Lung (tissue), 12 donors: ENCODE results near the gene IMP3. TPM values are rescaled to one million over a fixed set of nuclear protein-coding genes. Genes with fewer than 3 reads are reported as not detected.

Source experiments
- ATAC-seq: fragments of 200-7000 bp; cut with Tn5 transposase; one replicate; pipeline ENCODE4 v1.9.1; 2020; ENCODE audit warnings: moderate number of reproducible peaks; ENCODE audit not compliant: insufficient read depth, low FRiP score
- DNase-seq, 3 donors: peaks; one replicate each; pipeline ENCODE4 v3.0.0-alpha.2; 2013 to 2017
- H3K27ac ChIP-seq, 2 donors: one replicate each; pipeline ENCODE4 v1.5.1; 2013; ENCODE audit warnings: mild to moderate bottlenecking in 2 of 2, moderate library complexity in 2 of 2, control low read depth in 1 of 2, inconsistent platforms in 1 of 2, low read depth in 1 of 2, low read length in 1 of 2
- H3K27me3 ChIP-seq, 3 donors: one replicate each; pipeline ENCODE4 v1.5.1; 2013; ENCODE audit warnings: low read length in 2 of 3; ENCODE audit not compliant: control insufficient read depth in 3 of 3, insufficient read depth in 3 of 3
- H3K36me3 ChIP-seq, 4 donors: one replicate each; pipeline ENCODE4 v1.5.1; 2013; ENCODE audit warnings: low read length in 4 of 4, mild to moderate bottlenecking in 1 of 4, moderate library complexity in 1 of 4; ENCODE audit not compliant: control insufficient read depth in 4 of 4, insufficient read depth in 4 of 4
- H3K4me1 ChIP-seq, 5 donors: one replicate each; pipeline ENCODE4 v1.5.1; 2013; ENCODE audit warnings: low read length in 5 of 5, mild to moderate bottlenecking in 2 of 5, moderate library complexity in 1 of 5; ENCODE audit not compliant: control insufficient read depth in 5 of 5, insufficient read depth in 5 of 5
- H3K4me3 ChIP-seq: one replicate; pipeline ENCODE4 v1.5.1; 2013; ENCODE audit warnings: mild to moderate bottlenecking, control low read depth, moderate library complexity
- H3K9ac ChIP-seq, 2 donors: one replicate each; pipeline ENCODE4 v1.5.1; 2013; ENCODE audit warnings: low read length in 2 of 2, control low read depth in 1 of 2; ENCODE audit not compliant: insufficient read depth in 1 of 2
- H3K9me3 ChIP-seq, 4 donors: one replicate each; pipeline ENCODE4 v1.5.1; 2013; ENCODE audit warnings: low read length in 3 of 4, mild to moderate bottlenecking in 1 of 4, moderate library complexity in 1 of 4; ENCODE audit not compliant: control insufficient read depth in 4 of 4, insufficient read depth in 3 of 4
- CTCF ChIP-seq: IDR thresholded peaks from 2 replicates; pipeline ENCODE4 v1.5.1; 2012; ENCODE audit warnings: mild to moderate bottlenecking; ENCODE audit errors: control extremely low read depth, extremely low read depth
- WGBS, 2 donors: extraction: QIAGEN DNeasy Blood & Tissue Kit; methylation state at CpG; one replicate each; pipeline ENCODE4 v1.1.7; 2013; 5-methylcytosine and 5-hydroxymethylcytosine counted together
- polyA plus RNA-seq, 2 donors: library from polyadenylated mRNA; stranded (reverse); fragments of 200-250 nt; gene quantifications; one replicate each; pipeline ENCODE4 v1.2.1, GENCODE V29; 2013
- total RNA-seq, 2 donors: library from RNA; depleted of rRNA in 1 of 2; stranded (reverse); fragments of >200 nt in 1 of 2; gene quantifications; one replicate each; pipeline ENCODE4 v1.2.1, GENCODE V29; 2014 to 2021
- donor health status: control.
- donor health status: control.
- donor health status: Bipolar disorder and iron deficiency.
- donor health status: healthy.
- donor health status: DM: yes; HTN: yes; CAD: no.

The IMP3 gene
- total and polyA plus RNA-seq, 4 donors, result 34.2 to 78.4 (median 70.1) TPM

- TF ChIP-seq CTCF, result no peak
- Histone ChIP-seq H3K27ac (no peak overlapping the region), H3K4me3 (no peak overlapping the region), H3K27me3 (no peaks in the 10 kb centered on the region), H3K4me1 (peaks cover 4 to 17% (median 11%) of the 10 kb centered on the region in 5 donors), H3K9me3 (no peaks in the 10 kb centered on the region), H3K9ac (no peak overlapping the region), H3K36me3 (peaks cover 0 to 4% (median 0%) of the 10 kb centered on the region in 4 donors)
- ATAC-seq (no peak), DNase-seq (no peak)
- WGBS, 2 donors, result 88 to 92% methylated on average over 16 of the region's 16 CpGs
These were observed 37.7 kb upstream of the IMP3 start for GRCh38 chr15:75677465-75678323.

GRCh38 chr15:75676688-75677464 lies 36.9 kb upstream of the IMP3 start:
- ATAC-seq (no peak), DNase-seq (no peak)
- no peaks in the 10 kb centered on the region for H3K27me3 ChIP-seq
- no peak for TF ChIP-seq CTCF
- H3K9ac ChIP-seq, result no peak overlapping the region
- no peaks in the 10 kb centered on the region for H3K9me3 ChIP-seq
- H3K27ac ChIP-seq, result no peak overlapping the region
- H3K36me3 ChIP-seq, result peaks cover 0 to 4% (median 0%) of the 10 kb centered on the region in 4 donors
- peaks cover 4 to 23% (median 15%) of the 10 kb centered on the region in 5 donors for H3K4me1 ChIP-seq
- no peak overlapping the region for H3K4me3 ChIP-seq
- WGBS, 2 donors, result 89 to 91% methylated on average over 30 of the region's 30 CpGs

- peaks cover 0 to 4% (median 0%) of the 10 kb centered on the region in 4 donors for H3K36me3 ChIP-seq
- H3K4me3 ChIP-seq, result no peak overlapping the region
- H3K27me3 ChIP-seq, result no peaks in the 10 kb centered on the region
- H3K9ac ChIP-seq, result no peak overlapping the region
- no peak for TF ChIP-seq CTCF
- H3K9me3 ChIP-seq, result no peaks in the 10 kb centered on the region
- H3K4me1 ChIP-seq, result peaks cover 4 to 23% (median 15%) of the 10 kb centered on the region in 5 donors
- no peak for ATAC-seq
- DNase-seq, result no peak
- WGBS, 2 donors, result 87% methylated on average over 41 of the region's 41 CpGs
- peak overlapping the region in 1 of 2 donors; percentile 9 for H3K27ac ChIP-seq
These were observed 35.8 kb upstream of the IMP3 start for GRCh38 chr15:75675579-75676404.
